Glomerular visceral epithelial cell (primary cell): ENCODE measurements around the gene PLA1A.

Experiments
- DNase-seq: peaks from one replicate; pipeline ENCODE4 v3.0.0-alpha.2; 2016; ENCODE audit errors: extremely low spot score

Gene PLA1A

DNA sequence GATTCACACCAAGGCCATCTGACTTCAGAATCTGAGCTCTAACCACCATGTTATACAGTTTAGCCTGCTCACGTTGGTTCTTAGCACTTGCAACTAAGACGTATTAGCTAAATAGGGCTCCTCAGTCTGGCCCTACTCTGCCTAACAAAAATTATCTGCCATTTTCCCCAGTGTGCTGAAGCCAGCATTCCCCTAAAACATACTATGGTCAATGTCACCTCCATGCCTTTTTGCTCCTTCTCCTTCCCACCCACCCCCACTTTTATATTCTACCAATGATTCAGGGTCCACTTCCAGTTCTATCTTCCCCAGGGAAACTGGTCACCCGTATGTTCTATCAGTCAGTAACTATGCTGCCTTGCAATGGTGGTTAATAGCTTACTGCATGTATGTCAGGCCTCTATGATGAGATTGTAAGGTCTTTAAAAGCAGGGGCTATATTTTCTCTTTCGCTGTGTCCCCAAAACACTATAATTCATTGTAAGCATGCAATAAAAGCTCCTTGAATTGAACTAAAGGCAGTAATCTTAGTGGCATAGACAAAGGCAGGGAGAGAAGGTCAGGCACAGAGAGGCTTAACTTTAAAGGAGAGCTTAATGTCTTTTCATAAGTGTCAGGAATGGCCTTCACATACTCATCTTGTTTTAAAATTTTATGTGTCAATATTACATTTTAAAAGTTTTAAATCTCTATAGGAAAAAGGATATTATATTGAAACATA, 39.4 kb downstream of the PLA1A start:
- DNase-seq, result peak; percentile 7

DNA sequence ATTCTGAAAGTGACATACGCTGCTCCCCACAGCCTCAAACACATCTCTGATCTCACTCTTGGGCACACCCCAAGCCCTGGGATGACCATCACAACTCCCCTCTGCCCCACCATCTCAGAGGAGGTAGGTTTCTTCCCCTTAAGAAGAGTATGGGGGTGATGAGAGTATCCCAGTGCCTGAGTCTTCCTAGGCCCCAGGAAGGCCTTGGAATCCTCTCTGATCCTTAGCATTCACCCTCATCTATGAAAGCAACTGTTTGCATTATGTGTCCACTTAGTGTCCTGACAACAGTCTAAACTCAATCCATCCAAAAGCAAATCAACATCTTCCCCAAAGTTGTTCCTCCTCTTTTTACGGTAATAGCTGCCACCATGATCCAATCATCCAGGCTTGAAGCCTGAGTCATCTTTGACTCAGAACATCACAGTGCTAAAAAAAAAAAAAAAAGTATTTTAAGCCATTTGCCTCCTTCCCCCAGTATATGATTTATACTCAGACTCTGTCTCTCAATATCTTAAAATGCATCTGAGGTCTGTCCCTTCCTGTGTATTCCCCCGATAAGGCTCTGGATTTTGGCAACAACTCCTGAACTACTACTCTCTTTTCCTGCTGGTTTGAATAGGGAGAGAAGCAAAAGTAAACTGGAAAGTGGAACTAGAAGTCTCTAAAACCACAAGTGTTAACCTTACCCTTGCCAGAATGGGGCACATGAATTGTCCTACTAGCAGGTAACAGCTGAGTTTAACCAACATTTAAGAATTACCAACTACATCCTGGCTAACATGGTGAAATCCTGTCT, 40.2 kb downstream of the PLA1A start:
- DNase-seq, result peak; percentile 80

DNA sequence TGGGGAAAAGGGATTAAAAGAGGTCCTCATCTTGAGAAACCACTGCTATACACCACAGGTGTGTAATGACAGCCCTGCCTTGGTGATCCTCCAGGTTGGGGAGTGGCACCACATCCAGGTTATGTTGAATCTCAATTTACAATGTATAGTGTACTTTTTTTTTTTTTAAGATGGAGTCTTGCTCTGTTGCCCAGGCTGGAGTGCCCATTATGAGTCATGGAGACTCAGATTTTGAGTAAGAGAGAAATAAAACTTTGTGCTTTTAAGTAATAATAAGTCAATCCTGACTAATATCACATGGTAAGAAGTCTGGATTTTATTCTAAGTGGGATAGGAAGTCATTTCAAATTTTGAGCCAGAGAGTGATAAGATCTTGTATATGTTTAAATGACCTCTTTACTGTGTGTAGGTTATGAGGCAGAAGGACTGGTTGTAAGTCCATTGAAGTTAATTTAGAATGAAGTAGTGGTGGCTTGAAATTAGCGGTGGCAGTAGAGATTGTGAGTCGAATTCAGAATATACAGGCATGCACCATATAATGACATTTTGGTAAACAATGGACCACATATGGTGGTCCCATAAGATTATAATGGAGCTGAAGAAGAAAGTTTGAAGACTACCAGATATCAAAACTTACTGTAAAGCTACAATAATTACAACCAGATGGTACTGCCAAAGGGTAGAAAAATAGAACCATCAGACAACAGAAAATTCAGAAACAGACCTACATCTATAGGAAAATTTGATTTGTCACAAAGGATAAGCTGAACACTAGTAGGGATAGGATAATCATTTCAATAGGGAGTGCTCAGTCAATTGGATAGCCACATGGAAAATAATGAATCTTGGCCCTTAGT, 42.0 kb downstream of the PLA1A start:
- no peak for DNase-seq

DNA sequence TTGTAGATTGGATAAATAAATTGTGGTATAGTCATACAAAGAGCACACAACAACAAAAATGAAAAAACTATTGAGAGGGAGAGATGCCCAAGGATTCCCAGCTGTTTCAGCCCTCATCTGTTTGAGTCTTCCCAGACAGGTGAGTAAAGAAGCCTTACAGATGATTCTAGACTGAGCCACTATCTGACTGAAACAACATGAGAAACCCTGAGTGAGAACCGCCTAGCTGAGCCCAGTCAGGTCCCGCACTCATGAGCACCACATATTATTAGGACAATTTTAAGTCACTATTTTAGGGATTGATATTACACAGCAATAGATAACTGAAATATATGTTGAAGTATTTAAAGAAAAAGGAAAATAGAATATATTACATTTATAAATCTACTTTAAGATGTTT, 43.7 kb downstream of the PLA1A start:
- DNase-seq, result no peak

DNA sequence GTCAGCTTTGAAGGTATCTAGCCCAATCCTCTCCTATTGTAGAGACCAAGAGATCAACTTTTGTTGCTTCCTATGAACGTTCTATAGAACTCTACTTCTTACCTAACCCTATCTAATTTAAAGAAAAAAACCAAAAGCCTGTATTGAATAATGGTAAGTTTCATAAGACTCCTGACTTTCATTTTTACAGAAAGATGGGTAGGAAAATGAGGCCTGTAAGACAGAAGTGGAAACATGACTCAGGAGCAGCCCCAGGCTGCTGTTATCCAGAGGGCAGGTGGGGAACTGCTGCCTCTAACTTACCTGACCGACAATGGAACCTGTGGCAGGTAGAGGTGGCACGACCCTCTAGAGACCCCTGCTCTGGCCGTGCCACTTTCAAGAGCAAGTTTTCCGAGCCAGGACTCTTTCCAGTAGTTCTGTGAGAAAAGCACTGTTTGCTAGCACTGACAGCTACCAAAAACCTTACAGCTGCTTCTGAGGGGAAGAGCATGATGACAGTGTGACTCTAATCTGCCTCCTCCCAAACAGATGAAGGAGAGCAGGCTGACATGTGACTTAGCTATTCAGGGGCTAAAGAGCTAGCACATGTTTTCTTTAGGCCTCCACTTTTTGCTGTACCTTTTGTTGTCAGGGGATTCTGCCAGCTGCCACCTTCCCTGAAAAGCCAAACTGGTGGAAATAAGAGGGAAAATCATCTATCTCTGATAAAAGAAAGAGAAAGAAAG, 45.2 kb downstream of the PLA1A start:
- DNase-seq, result no peak

DNA sequence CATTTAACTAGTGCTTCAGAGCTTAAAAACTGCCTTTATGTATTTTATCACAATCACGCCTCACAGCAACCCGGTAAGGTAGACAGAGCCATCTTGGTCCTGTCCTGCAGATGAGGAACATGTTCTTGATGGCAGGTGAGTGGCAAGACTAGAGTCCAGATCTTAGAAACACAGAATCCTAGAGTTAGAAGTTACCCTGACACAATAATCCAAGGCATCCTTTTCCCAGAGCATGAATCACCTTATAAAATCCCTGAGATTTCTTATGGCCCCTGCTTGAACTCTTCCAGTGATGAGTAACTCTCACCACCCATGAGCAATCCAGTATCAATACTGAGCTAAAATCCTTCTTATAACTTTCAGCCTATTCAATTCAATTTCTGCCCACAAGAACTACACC, 45.8 kb downstream of the PLA1A start:
- DNase-seq, result peak; percentile 40

DNA sequence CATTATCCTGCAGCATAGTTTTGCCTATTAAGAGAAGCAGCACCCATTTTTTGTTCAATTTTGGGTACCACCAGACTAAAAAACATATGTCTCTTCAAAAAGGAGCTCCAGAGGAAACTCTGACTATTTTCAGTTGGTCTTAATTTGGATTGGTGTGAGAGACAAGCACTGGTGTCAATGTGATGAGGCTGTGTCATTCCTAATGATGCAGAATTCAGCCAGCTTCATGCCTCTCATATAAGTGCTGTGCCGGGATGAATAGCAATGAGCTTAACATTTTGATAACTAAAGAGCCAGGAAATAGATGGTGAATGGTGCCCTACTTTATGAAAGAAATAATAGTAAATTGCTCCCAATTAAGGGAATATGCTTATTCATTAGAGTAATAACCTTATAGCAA, 46.8 kb downstream of the PLA1A start:
- DNase-seq, result no peak

DNA sequence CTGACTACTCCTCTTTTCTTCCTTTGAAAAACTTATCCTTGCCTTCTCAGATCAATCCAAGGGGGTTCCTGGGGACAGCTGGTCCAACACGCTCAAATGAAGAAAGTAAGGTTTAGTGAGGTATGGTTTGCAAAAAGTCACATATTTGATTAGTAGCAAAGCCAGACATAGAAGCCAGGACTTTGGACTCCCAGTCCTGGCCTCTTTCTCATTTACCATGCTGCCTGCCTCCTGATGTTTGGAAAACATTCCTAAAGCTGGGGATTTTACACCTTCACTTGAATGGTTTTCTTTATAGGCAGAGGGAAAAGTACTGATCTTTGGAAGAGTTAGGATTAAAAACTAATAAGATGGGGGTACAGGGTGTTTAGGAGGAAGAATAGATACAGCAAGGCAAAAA, 48.1 kb downstream of the PLA1A start:
- DNase-seq, result no peak

DNA sequence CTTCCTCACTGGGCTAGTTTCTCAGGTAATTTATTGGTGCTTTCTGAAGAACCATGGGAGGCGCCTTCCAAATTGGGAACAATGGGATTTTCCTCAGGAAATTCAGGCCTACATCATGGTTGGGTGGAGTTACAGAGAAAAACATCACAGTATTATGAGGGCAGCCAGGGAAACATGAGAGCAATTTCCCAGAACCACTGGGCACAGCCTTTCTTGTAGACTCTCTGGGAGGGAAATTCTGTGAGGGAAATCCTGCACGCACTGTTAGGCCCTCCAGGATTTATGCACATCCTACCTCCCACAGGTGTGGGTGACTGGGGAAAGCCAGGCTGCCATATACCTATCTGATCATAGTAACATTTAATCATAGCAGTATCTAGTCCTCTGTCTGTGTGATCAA, 49.5 kb downstream of the PLA1A start:
- DNase-seq, result no peak

DNA sequence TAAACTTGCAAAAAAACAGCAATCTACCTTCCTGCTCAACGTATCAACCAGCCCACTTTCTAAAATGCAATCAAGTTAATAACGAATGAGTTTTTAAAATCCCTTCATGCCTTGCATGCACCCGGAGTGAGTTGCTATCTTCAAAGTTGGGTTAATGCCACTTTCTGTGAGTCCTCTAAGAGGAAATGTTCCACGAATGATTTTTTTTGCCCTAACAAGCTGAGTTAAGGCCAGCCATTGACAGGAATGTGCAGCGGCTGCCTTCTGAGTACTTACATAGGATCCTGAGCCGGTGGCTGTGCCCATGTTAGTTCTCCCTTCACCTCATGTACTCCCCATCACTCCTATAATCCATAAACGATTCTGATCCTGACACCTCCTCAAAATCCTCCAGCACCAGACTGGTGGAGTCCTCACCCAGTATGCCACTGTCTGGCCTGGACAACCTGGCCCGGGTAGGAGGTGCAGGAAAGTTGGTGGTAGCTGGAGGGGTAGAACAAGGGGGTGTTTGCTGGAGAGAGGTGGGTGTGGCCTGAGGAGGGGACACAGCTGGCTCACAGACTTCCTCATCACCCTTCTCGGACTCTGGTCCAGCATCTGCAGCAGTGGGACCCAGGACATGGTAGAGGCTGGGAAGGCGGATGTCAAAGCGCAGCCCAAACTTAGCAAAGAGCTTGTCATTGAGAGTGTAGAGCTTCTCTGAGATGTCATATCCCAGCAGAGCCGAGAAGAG, 50.3 kb downstream of the PLA1A start:
- no peak for DNase-seq

DNA sequence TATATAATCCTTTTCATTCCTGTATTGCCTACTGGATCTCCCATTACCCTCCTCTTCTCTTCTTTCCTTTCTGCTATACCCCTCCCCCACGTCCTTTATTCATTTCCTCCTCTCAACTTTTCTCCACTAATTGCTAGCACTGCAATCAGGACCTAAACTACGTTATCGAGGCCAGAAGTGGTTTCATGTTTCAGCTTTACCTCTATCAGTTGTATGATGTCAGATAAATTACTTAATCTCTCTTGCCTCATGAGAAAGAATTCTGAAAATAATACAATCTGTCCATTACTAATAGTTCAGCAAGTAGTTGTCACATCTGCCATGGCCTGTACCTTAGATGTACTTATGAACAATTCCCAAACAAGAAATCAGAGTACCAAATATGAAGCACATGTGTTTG, 52.1 kb downstream of the PLA1A start:
- DNase-seq, result no peak

DNA sequence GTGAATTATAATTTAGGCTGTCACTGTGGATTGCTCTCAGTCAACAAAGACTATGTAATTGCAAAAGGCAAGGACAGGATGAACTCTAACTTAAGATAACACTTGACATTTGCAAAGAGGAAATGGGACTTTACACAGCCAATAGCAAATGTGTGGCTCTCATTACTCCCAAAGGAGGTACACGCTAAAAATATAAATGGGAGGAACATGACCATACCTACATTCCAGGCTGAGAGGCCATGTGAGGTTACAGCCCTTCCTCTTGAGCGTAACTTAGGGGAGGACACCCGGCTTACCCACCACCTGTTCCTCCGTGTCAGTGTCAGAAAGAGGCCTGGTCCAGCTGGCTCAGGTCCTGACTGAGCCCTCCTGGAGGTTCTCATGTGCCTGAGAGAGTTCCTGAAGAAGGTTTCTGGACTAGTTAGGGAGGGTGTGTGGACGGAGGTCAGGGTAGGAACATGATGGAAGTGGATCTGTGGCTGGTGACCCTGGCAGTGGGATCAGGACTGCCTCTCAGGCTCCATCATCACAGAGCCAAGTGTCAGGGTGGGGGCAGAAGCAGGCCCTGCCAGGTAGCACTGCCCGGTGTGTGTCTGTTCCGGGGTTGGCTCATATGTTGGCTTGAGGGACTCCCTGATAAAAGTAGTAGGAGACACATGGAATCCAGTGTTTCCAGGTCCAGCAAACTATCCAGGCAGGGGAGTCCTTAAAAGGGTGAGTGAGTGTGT, 54.8 kb downstream of the PLA1A start:
- DNase-seq, result no peak

DNA sequence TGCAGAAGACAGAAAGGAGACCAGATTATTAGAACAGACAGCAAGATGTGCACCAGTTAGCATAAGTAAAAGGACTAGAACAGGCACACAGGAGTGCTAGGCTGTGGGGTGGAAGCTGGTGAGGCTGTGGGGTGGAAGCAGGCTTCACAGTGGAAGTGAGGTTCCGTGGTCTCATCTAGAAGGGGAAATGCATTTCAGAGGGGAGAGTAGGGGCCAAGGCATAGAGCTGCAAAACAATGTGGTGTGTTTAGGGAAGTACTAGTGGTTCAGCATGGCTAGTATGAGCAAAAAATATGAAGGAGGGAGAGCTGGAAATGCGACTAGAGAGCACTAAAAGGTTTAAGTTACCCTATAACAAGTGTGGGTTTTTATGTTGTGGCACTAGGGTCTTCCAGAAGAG, 56.2 kb downstream of the PLA1A start:
- DNase-seq, result no peak

DNA sequence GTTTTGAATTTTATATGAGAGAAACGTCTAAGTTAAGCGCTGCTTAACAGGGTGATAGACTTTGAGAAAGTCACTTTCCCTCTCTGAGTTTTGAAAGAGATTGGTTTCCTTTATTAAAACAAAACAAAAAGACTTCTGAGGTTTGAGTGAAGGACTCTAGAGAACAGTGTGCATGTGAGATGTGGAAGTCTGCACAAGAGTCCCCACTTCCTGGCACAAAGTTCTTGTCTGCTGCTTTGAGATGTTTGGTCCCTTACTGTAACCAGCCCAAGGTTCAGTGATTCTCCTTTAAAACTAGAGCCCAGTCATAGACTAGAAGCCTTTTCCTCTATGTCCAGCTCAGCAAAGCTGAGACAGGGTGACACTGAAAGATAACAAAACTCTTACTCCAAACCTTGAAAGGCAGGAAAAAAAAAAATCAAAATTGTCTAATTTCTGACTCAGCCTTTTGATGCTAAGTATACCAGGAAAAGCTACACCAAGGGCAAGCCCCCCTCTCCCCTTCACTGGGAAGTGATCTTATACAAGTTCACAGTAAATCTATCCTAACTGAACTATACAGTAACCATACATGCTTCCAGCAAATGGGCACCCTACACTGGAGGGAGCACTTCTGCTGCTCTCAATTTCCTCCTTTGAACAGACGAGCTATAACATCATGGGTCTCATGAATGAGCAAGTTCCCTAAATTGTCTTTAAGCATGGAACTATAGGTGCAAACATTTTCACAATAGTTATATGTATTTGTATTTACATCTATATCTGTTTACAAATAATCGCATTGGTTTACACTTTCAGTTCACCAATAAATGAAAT, 60.4 kb downstream of the PLA1A start:
- DNase-seq, result no peak

DNA sequence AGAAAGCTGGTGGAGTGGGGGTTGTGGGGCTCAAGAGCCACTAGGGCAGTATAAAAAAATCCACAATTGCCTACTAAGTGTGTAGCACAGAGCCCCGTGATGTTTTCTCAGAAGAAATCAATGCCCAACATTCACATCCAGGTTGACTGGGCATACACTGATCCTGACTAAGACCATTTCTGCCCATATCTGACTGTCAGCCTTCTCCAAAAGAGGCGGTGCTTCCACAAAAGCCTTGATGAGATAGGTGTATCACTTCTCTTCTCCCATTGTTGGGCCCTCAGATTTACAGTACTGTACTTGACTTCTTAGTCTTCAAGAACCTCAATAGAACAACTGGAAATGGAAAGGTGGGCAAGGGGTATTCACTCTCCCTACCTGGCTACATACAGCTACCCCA, 61.3 kb downstream of the PLA1A start:
- DNase-seq, result no peak

DNA sequence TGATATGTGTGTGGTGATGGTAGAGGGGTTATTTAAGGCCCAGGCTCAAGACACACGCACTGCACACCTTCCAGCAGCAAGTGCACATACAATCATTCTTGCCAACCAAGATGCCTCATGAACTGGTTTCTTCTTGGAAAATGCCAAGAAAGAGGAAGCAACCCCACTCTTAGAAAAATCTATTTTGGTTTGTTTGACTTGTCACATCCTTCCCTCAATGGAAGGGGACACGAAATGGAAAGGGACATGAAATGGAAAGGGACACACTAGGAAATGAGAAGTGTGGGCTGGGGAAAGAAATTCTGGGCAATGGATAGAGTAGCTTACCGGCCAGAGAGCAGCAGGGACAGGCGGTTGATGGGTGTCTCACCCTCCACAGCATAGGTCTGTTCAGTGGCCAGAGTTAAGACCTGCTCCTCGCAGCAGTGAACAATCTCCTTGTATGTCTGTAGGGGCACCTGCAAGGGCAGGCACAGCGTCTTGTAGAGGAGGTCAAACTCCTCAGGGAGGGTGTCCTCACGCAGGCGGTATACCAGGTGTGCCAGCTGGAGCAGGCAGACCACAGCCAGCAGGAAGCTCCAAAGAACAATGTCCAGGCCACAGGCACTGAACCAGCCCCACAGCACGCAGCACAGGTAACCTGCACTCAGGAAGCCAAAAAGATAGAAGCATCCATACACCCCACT, 62.1 kb downstream of the PLA1A start:
- no peak for DNase-seq

DNA sequence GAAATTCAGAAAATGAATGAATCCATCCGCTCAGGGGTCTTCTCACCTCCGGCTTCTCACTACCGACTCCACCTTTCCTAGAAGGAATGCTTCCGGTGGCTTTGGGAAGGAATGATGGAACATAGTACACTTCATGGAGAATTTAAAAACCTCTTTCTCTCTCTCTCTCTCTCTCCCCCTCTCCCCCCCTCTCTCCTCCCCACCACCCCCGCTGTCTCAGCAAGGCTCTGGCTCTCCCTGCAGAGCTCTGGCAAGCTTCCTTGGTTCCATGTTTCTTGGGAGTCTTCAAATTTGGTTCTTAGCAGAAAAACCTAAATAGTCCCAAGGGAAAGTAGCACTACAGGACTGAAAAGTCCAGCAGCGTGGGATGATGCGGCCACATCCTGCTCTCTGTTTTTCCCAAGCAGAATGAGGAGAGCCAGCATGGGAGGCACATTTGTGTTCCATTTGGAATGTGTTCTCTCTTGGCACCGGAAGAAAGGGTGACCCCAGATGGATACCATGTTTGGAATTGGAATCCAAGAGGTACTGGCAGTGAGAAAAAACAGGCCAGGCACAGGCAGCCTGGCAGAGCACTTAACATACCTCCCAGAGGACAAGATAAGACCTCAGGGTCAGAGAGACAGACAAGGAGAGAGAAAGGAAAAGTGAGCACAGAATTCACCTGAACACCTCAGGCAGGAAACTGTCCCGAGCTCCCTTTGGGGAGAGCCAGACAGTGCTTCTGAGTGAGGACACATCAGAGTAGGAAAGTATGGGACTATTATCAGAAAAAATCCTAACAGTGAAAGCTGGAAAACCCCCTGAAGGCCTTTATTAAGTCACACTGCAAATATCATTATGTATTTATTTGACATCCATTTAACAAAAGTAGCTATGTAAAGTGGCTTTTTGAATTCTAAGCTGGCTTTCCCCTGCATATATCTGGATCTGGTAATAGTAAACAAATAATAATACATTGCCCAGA, 63.1 kb downstream of the PLA1A start, which contains the start of gene POPDC2:
Gene POPDC2, minus strand, starts transcription at position 116 of the 967 bp plus-strand sequence. CDS start 166 bp downstream, outside the sequence.
- DNase-seq, result no peak
